ENCODE measurements around the gene TMEM163.
A peak's percentile ranks its signal among the peaks of the same experiment; 100 is the strongest.

DNA sequence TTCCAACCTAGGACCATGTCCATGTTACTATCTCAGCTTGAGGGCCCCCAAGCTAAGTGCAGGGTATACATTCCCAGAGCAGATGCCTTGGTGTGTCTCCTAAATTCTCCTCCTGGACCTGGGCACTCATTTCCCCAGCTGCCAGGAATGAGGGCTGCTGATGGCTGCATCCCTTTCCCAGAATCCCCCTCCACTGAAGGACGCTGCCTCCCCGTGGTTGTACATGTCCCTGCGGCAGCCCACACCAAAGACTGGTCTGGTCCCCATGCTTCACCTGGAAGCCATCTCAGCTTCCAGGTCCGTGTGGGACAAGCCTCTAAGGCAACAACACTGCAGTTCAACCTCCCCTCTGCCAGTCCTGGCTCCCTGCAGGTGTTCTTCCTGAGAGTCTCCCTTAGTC, 14.6 kb downstream of the TMEM163 start:
- TF ChIP-seq EZH2 (conservative IDR thresholded peaks at IDR 0.05; ENCODE audit: low read depth, low read length): no peak
- TF ChIP-seq, protein P1, sequence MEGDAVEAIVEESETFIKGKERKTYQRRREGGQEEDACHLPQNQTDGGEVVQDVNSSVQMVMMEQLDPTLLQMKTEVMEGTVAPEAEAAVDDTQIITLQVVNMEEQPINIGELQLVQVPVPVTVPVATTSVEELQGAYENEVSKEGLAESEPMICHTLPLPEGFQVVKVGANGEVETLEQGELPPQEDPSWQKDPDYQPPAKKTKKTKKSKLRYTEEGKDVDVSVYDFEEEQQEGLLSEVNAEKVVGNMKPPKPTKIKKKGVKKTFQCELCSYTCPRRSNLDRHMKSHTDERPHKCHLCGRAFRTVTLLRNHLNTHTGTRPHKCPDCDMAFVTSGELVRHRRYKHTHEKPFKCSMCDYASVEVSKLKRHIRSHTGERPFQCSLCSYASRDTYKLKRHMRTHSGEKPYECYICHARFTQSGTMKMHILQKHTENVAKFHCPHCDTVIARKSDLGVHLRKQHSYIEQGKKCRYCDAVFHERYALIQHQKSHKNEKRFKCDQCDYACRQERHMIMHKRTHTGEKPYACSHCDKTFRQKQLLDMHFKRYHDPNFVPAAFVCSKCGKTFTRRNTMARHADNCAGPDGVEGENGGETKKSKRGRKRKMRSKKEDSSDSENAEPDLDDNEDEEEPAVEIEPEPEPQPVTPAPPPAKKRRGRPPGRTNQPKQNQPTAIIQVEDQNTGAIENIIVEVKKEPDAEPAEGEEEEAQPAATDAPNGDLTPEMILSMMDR (CRISPR knock-in tag; IDR thresholded peaks at IDR 0.05): peak; percentile 42
- TF ChIP-seq ZNF713 (CRISPR knock-in tag; IDR thresholded peaks at IDR 0.05): no peak
- TF ChIP-seq ZNF557 (CRISPR knock-in tag; IDR thresholded peaks at IDR 0.05): no peak
- no peak for TF ChIP-seq MAZ (IDR thresholded peaks at IDR 0.05; ENCODE audit: borderline replicate concordance, low read depth, low read length)
- TF ChIP-seq MAZ (CRISPR knock-in tag; IDR thresholded peaks at IDR 0.05; ENCODE audit: low read depth): no peak
- no peak for TF ChIP-seq EP300 (IDR thresholded peaks at IDR 0.05; ENCODE audit: low read depth in 2 of 2, low read length in 2 of 2)
- TF ChIP-seq EP300 (CRISPR knock-in tag; IDR thresholded peaks at IDR 0.05; ENCODE audit: borderline replicate concordance): no peak
- no peak for TF ChIP-seq POLR2A (IDR thresholded peaks at IDR 0.05; ENCODE audit: insufficient read depth in 1 of 2, low read depth in 2 of 2, low read length in 2 of 2)
- no peak for TF ChIP-seq SETDB1 (CRISPR knock-in tag; IDR thresholded peaks at IDR 0.05; ENCODE audit: borderline replicate concordance)

All from HepG2 (cell line).